Measurements from ENCODE around the gene ST3GAL4. TPM values are rescaled to one million over a fixed set of nuclear protein-coding genes. Genes with fewer than 3 reads are reported as not detected.

Gene ST3GAL4
- total RNA-seq, 1 donor from 2014 or later = 61.4 TPM

- no peak for TF ChIP-seq CTCF (IDR thresholded peaks at IDR 0.05)
- Histone ChIP-seq H3K36me3 (no peaks in the 10 kb centered on the region), H3K9me3 (no peaks in the 10 kb centered on the region), H3K4me1 (peaks cover 5 to 11% of the 10 kb centered on the region in 2 donors), H3K27ac (peak overlapping the region; percentile 82 to 85), H3K4me3 (peak overlapping the region; percentile 21 to 53), H3K27me3 (no peaks in the 10 kb centered on the region)
- intact Hi-C loops (cut with DNase I) = no loop called here
- DNase-seq (ENCODE audit: low spot score in 2 of 2) = peak in 1 of 2 donors; percentile 88
Observed at GRCh38 chr11:126317756-126318573, 37.5 kb upstream of the ST3GAL4 start.

- H3K9me3 ChIP-seq = no peaks in the 10 kb centered on the region
- peak overlapping the region; percentile 82 to 85 for H3K27ac ChIP-seq
- intact Hi-C loops (cut with DNase I) = no loop called here
- H3K4me1 ChIP-seq = peaks cover 5 to 11% of the 10 kb centered on the region in 2 donors
- TF ChIP-seq CTCF (IDR thresholded peaks at IDR 0.05) = no peak
- H3K36me3 ChIP-seq = no peaks in the 10 kb centered on the region
- peak overlapping the region; percentile 21 to 53 for H3K4me3 ChIP-seq
- no peak for DNase-seq (ENCODE audit: low spot score in 2 of 2)
- H3K27me3 ChIP-seq = no peaks in the 10 kb centered on the region
Observed at GRCh38 chr11:126318574-126319373, 36.7 kb upstream of the ST3GAL4 start.

- Histone ChIP-seq H3K36me3 (no peaks in the 10 kb centered on the region), H3K27me3 (no peaks in the 10 kb centered on the region), H3K4me1 (peaks cover 5 to 11% of the 10 kb centered on the region in 2 donors), H3K9me3 (no peaks in the 10 kb centered on the region), H3K4me3 (no peak overlapping the region), H3K27ac (peak overlapping the region; percentile 82 to 85)
- no peak for DNase-seq (ENCODE audit: low spot score in 2 of 2)
- intact Hi-C loops (cut with DNase I) = no loop called here
- TF ChIP-seq CTCF (IDR thresholded peaks at IDR 0.05) = no peak
Observed at GRCh38 chr11:126319374-126319740, 36.1 kb upstream of the ST3GAL4 start.

- DNase-seq (ENCODE audit: low spot score in 2 of 2) = no peak
- no peak overlapping the region for H3K4me3 ChIP-seq
- peaks cover 5% of the 10 kb centered on the region in 2 donors for H3K4me1 ChIP-seq
- no peaks in the 10 kb centered on the region for H3K27me3 ChIP-seq
- no peaks in the 10 kb centered on the region for H3K9me3 ChIP-seq
- intact Hi-C loops (cut with DNase I) = no loop called here
- no peaks in the 10 kb centered on the region for H3K36me3 ChIP-seq
- no peak overlapping the region for H3K27ac ChIP-seq
- no peak for TF ChIP-seq CTCF (IDR thresholded peaks at IDR 0.05)
Observed at GRCh38 chr11:126322996-126323395, 32.5 kb upstream of the ST3GAL4 start.

DNA sequence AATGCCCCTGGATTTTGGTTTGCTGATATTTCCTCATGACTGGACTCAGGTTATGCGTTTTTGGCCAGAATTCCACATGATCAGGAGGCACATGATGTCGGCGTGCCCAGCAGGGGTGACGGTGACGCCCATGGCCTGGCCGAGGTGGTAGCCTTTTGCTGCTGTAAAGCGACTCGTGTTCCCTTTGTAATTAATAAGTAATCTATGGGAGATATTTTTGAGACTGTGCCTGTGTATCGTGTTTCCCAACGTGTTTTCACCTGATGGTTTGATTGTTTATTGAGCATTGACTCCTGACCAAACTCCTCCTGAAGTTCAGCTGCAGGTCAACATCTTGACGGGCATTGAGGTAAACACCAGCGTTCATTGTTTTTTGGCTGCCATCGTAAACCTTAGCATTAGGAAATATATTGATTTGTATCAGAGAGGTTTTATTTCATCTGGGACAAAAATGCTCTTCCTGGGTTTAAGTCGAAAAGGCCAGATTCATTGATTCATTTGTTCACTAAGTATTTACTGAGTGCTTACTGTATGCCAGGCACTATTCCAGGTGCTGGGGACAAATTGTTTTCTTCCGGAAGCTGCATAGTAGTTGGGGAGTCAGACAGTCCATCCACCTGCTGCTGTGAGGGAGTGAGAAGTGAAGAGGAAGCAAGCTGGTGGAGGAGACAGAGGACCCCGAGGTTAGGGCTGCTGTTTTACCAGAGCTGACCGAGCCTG is 28.0 kb upstream of the ST3GAL4 start:
- TF ChIP-seq CTCF (IDR thresholded peaks at IDR 0.05) = no peak
- Histone ChIP-seq H3K27ac (no peak overlapping the region), H3K4me1 (no peaks in the 10 kb centered on the region), H3K36me3 (peaks cover 7 to 15% of the 10 kb centered on the region in 2 donors), H3K9me3 (no peaks in the 10 kb centered on the region), H3K27me3 (no peaks in the 10 kb centered on the region), H3K4me3 (no peak overlapping the region)
- intact Hi-C loops (cut with DNase I) = no loop called here
- no peak for DNase-seq (ENCODE audit: low spot score in 2 of 2)

Data from ascending aorta (tissue), 2 donors.